ENCODE results near the gene NANS. TPM values are rescaled to one million over a fixed set of nuclear protein-coding genes. Genes with fewer than 3 reads are reported as not detected.

The NANS gene
- polyA plus RNA-seq, 1 donor (not counting 4 experiments of a cell fraction or from before 2014, with no cell fraction given), result 63.1 TPM

- Histone ChIP-seq H3K4me1 (ENCODE audit: control insufficient read depth, extremely low read depth, insufficient read depth, low read length) (peaks cover 16% of the 10 kb centered on the region), H4K20me1 (ENCODE audit: control insufficient read depth, extremely low read depth, insufficient read depth, low read length) (no peaks in the 10 kb centered on the region), H3K36me3 (ENCODE audit: control insufficient read depth in 2 of 2, extremely low read depth in 1 of 2, insufficient read depth in 2 of 2, low read length in 2 of 2) (peaks cover 5 to 9% of the 10 kb centered on the region in 2 experiments), H3K79me2 (ENCODE audit: control insufficient read depth, insufficient read depth, low read length) (peaks cover 21% of the 10 kb centered on the region), H3K9ac (ENCODE audit: control insufficient read depth, extremely low read depth, insufficient read depth, low read length) (no peak overlapping the region), H3K27me3 (ENCODE audit: control insufficient read depth, extremely low read depth, insufficient read depth, low read length) (no peaks in the 10 kb centered on the region), H3K4me2 (ENCODE audit: control insufficient read depth, extremely low read depth, insufficient read depth, low read depth, low read length) (no peak overlapping the region), H3K9me1 (ENCODE audit: control insufficient read depth, extremely low read depth, insufficient read depth, low read length) (peaks cover 2% of the 10 kb centered on the region), H3K9me3 (ENCODE audit: control insufficient read depth, low read depth, low read length) (no peaks in the 10 kb centered on the region), H3K4me3 (ENCODE audit: control insufficient read depth in 2 of 3, extremely low read depth in 1 of 3, insufficient read depth in 2 of 3, low read depth in 1 of 3, low read length in 3 of 3) (no peak overlapping the region), H2AFZ (ENCODE audit: control insufficient read depth, low read length) (no peak overlapping the region), H3K27ac (ENCODE audit: control insufficient read depth, insufficient read depth, low read length) (no peak overlapping the region)
- DNase-seq (ENCODE audit: low read depth, low spot score) (no peak), FAIRE-seq (no peak)
- dilution Hi-C loops (cut with MboI; ENCODE audit: extremely low pct_ligation_motif_present, low sequenced_read_pairs), result no loop called here
- TF ChIP-seq EZH2 (IDR thresholded peaks at IDR 0.05; ENCODE audit: low read length) (no peak), CTCF (optimal IDR thresholded peaks at IDR 0.05 in 1 of 3, IDR thresholded peaks at IDR 0.05 in 1 of 3, conservative IDR thresholded peaks at IDR 0.05 in 1 of 3; ENCODE audit: extremely low read depth in 1 of 3, insufficient read depth in 2 of 3, low read length in 3 of 3) (no peak)
Observed at GRCh38 chr9:98104445-98104881, 47.9 kb downstream of the NANS start.

GRCh38 chr9:98105006-98105405 is 48.5 kb downstream of the NANS start:
- Histone ChIP-seq H3K27ac (ENCODE audit: control insufficient read depth, insufficient read depth, low read length) (no peak overlapping the region), H3K9ac (ENCODE audit: control insufficient read depth, extremely low read depth, insufficient read depth, low read length) (no peak overlapping the region), H3K4me3 (ENCODE audit: control insufficient read depth in 2 of 3, extremely low read depth in 1 of 3, insufficient read depth in 2 of 3, low read depth in 1 of 3, low read length in 3 of 3) (no peak overlapping the region), H3K9me1 (ENCODE audit: control insufficient read depth, extremely low read depth, insufficient read depth, low read length) (no peaks in the 10 kb centered on the region), H3K36me3 (ENCODE audit: control insufficient read depth in 2 of 2, extremely low read depth in 1 of 2, insufficient read depth in 2 of 2, low read length in 2 of 2) (peaks cover 7 to 12% of the 10 kb centered on the region in 2 experiments), H3K4me1 (ENCODE audit: control insufficient read depth, extremely low read depth, insufficient read depth, low read length) (peaks cover 11% of the 10 kb centered on the region), H4K20me1 (ENCODE audit: control insufficient read depth, extremely low read depth, insufficient read depth, low read length) (no peaks in the 10 kb centered on the region), H2AFZ (ENCODE audit: control insufficient read depth, low read length) (no peak overlapping the region), H3K4me2 (ENCODE audit: control insufficient read depth, extremely low read depth, insufficient read depth, low read depth, low read length) (no peak overlapping the region), H3K79me2 (ENCODE audit: control insufficient read depth, insufficient read depth, low read length) (peaks cover 21% of the 10 kb centered on the region), H3K9me3 (ENCODE audit: control insufficient read depth, low read depth, low read length) (no peaks in the 10 kb centered on the region), H3K27me3 (ENCODE audit: control insufficient read depth, extremely low read depth, insufficient read depth, low read length) (no peaks in the 10 kb centered on the region)
- DNase-seq (ENCODE audit: low read depth, low spot score) (no peak), FAIRE-seq (no peak)
- dilution Hi-C loops (cut with MboI; ENCODE audit: extremely low pct_ligation_motif_present, low sequenced_read_pairs), result no loop called here
- no peak for TF ChIP-seq EZH2 (IDR thresholded peaks at IDR 0.05; ENCODE audit: low read length)
- no peak for TF ChIP-seq CTCF (optimal IDR thresholded peaks at IDR 0.05 in 1 of 3, IDR thresholded peaks at IDR 0.05 in 1 of 3, conservative IDR thresholded peaks at IDR 0.05 in 1 of 3; ENCODE audit: extremely low read depth in 1 of 3, insufficient read depth in 2 of 3, low read length in 3 of 3)
